ENCODE data around the gene ECI1. TPM values are rescaled to one million over a fixed set of nuclear protein-coding genes. Genes with fewer than 3 reads are reported as not detected.

ECI1 gene
- polyA plus RNA-seq (2013) = 41.1 and 43.5 TPM in 2 replicates

GRCh38 chr16:2251296-2252111 is at the start of gene ECI1:
Gene ECI1 (minus strand): TSS chr16:2251587. CDS start chr16:2251566, 21 bp downstream.
- no peak within 1 kb of the TSS for H3K23ac ChIP-seq (ENCODE audit: low read length)
- H2AFZ ChIP-seq (ENCODE audit: insufficient read depth, low read length, poor library complexity) = peak within 1 kb of the TSS; percentile 73
- H3K9me3 ChIP-seq (ENCODE audit: insufficient read depth, low read depth, low read length) = peaks cover 1% of the 10 kb centered on the region
- peak within 1 kb of the TSS; percentile 86 for H3K9ac ChIP-seq (ENCODE audit: low read length)
- peak within 1 kb of the TSS; percentile 52 for H3K4me2 ChIP-seq (ENCODE audit: low read length)
- H4K8ac ChIP-seq (ENCODE audit: low read depth, low read length) = peak within 1 kb of the TSS; percentile 75
- H3K27me3 ChIP-seq (ENCODE audit: insufficient read depth, low read length) = no peaks in the 10 kb centered on the region
- H3K36me3 ChIP-seq (ENCODE audit: control insufficient read depth in 1 of 2, insufficient read depth in 2 of 2, low read length in 2 of 2) = peaks cover 48 to 51% of the 10 kb centered on the region in 2 experiments
- H4K12ac ChIP-seq (ENCODE audit: low read depth, low read length) = peak within 1 kb of the TSS; percentile 72
- peak within 1 kb of the TSS; percentile 79 for H3K4me3 ChIP-seq (ENCODE audit: low read depth, low read length)
- peaks cover 7 to 9% of the 10 kb centered on the region in 2 experiments for H3K4me1 ChIP-seq (ENCODE audit: control insufficient read depth in 1 of 2, insufficient read depth in 2 of 2, low read length in 2 of 2)
- H3K18ac ChIP-seq (ENCODE audit: low read length) = peak within 1 kb of the TSS; percentile 62
- no CpG with 5 or more reads among the region's 88 CpGs for whole genome bisulfite sequencing (ENCODE audit: extremely low coverage, insufficient coverage, insufficient read length)
- peak within 1 kb of the TSS; percentile 84 for H4K91ac ChIP-seq (ENCODE audit: low read depth, low read length)
- H3K27ac ChIP-seq (ENCODE audit: low read depth, low read length) = peak within 1 kb of the TSS; percentile 92
- H3K79me2 ChIP-seq (ENCODE audit: control insufficient read depth, insufficient read depth, low read length, poor library complexity) = peaks cover 5% of the 10 kb centered on the region
- peak within 1 kb of the TSS; percentile 76 for H2BK5ac ChIP-seq (ENCODE audit: low read depth, low read length, poor library complexity)
- H3K14ac ChIP-seq (ENCODE audit: low read length) = peak within 1 kb of the TSS; percentile 89
- H2BK12ac ChIP-seq (ENCODE audit: low read length) = no peak within 1 kb of the TSS
- peaks cover 6% of the 10 kb centered on the region for H3K79me1 ChIP-seq (ENCODE audit: low read length)
- peak within 1 kb of the TSS; percentile 74 for H2BK120ac ChIP-seq (ENCODE audit: insufficient read depth, low read length, poor library complexity)
- peak within 1 kb of the TSS; percentile 60 for H3K4ac ChIP-seq (ENCODE audit: low read depth, low read length)
- peak within 1 kb of the TSS; percentile 16 for H2AK5ac ChIP-seq (ENCODE audit: low read length)
- DNase-seq = peak; percentile 96 to 98

- H4K8ac ChIP-seq (ENCODE audit: low read depth, low read length) = no peak overlapping the region
- DNase-seq = no peak
- H3K23ac ChIP-seq (ENCODE audit: low read length) = no peak overlapping the region
- no peak overlapping the region for H3K4me2 ChIP-seq (ENCODE audit: low read length)
- H3K14ac ChIP-seq (ENCODE audit: low read length) = no peak overlapping the region
- no peak overlapping the region for H2AFZ ChIP-seq (ENCODE audit: insufficient read depth, low read length, poor library complexity)
- no peak overlapping the region for H2AK5ac ChIP-seq (ENCODE audit: low read length)
- no peaks in the 10 kb centered on the region for H3K27me3 ChIP-seq (ENCODE audit: insufficient read depth, low read length)
- H3K4me1 ChIP-seq (ENCODE audit: control insufficient read depth in 1 of 2, insufficient read depth in 2 of 2, low read length in 2 of 2) = no peaks in the 10 kb centered on the region
- no peak overlapping the region for H3K27ac ChIP-seq (ENCODE audit: low read depth, low read length)
- H3K9ac ChIP-seq (ENCODE audit: low read length) = no peak overlapping the region
- H3K36me3 ChIP-seq (ENCODE audit: control insufficient read depth in 1 of 2, insufficient read depth in 2 of 2, low read length in 2 of 2) = no peaks in the 10 kb centered on the region
- H4K12ac ChIP-seq (ENCODE audit: low read depth, low read length) = no peak overlapping the region
- H3K79me1 ChIP-seq (ENCODE audit: low read length) = no peaks in the 10 kb centered on the region
- H3K9me3 ChIP-seq (ENCODE audit: insufficient read depth, low read depth, low read length) = peaks cover 4% of the 10 kb centered on the region
- no peak overlapping the region for H2BK12ac ChIP-seq (ENCODE audit: low read length)
- H4K91ac ChIP-seq (ENCODE audit: low read depth, low read length) = no peak overlapping the region
- no peak overlapping the region for H2BK5ac ChIP-seq (ENCODE audit: low read depth, low read length, poor library complexity)
- H3K18ac ChIP-seq (ENCODE audit: low read length) = no peak overlapping the region
- WGBS (ENCODE audit: extremely low coverage, insufficient coverage, insufficient read length) = no CpG with 5 or more reads among the region's 10 CpGs
- no peaks in the 10 kb centered on the region for H3K79me2 ChIP-seq (ENCODE audit: control insufficient read depth, insufficient read depth, low read length, poor library complexity)
- no peak overlapping the region for H3K4me3 ChIP-seq (ENCODE audit: low read depth, low read length)
- H2BK120ac ChIP-seq (ENCODE audit: insufficient read depth, low read length, poor library complexity) = no peak overlapping the region
- H3K4ac ChIP-seq (ENCODE audit: low read depth, low read length) = no peak overlapping the region
Measured at GRCh38 chr16:2299915-2300192, 48.5 kb upstream of the ECI1 start.

GRCh38 chr16:2299121-2299914 is 47.9 kb upstream of the ECI1 start:
- no peak overlapping the region for H3K4ac ChIP-seq (ENCODE audit: low read depth, low read length)
- no peak overlapping the region for H2BK12ac ChIP-seq (ENCODE audit: low read length)
- H2BK120ac ChIP-seq (ENCODE audit: insufficient read depth, low read length, poor library complexity) = no peak overlapping the region
- H2AK5ac ChIP-seq (ENCODE audit: low read length) = no peak overlapping the region
- H3K79me1 ChIP-seq (ENCODE audit: low read length) = no peaks in the 10 kb centered on the region
- no peaks in the 10 kb centered on the region for H3K79me2 ChIP-seq (ENCODE audit: control insufficient read depth, insufficient read depth, low read length, poor library complexity)
- WGBS (ENCODE audit: extremely low coverage, insufficient coverage, insufficient read length) = no CpG with 5 or more reads among the region's 31 CpGs
- no peaks in the 10 kb centered on the region for H3K36me3 ChIP-seq (ENCODE audit: control insufficient read depth in 1 of 2, insufficient read depth in 2 of 2, low read length in 2 of 2)
- no peak overlapping the region for H4K8ac ChIP-seq (ENCODE audit: low read depth, low read length)
- no peaks in the 10 kb centered on the region for H3K4me1 ChIP-seq (ENCODE audit: control insufficient read depth in 1 of 2, insufficient read depth in 2 of 2, low read length in 2 of 2)
- no peak overlapping the region for H2AFZ ChIP-seq (ENCODE audit: insufficient read depth, low read length, poor library complexity)
- no peaks in the 10 kb centered on the region for H3K27me3 ChIP-seq (ENCODE audit: insufficient read depth, low read length)
- no peak overlapping the region for H3K18ac ChIP-seq (ENCODE audit: low read length)
- H3K4me3 ChIP-seq (ENCODE audit: low read depth, low read length) = no peak overlapping the region
- no peak overlapping the region for H3K27ac ChIP-seq (ENCODE audit: low read depth, low read length)
- no peak overlapping the region for H3K23ac ChIP-seq (ENCODE audit: low read length)
- peaks cover 4% of the 10 kb centered on the region for H3K9me3 ChIP-seq (ENCODE audit: insufficient read depth, low read depth, low read length)
- no peak overlapping the region for H3K4me2 ChIP-seq (ENCODE audit: low read length)
- no peak overlapping the region for H2BK5ac ChIP-seq (ENCODE audit: low read depth, low read length, poor library complexity)
- no peak overlapping the region for H3K14ac ChIP-seq (ENCODE audit: low read length)
- no peak overlapping the region for H4K12ac ChIP-seq (ENCODE audit: low read depth, low read length)
- H4K91ac ChIP-seq (ENCODE audit: low read depth, low read length) = no peak overlapping the region
- H3K9ac ChIP-seq (ENCODE audit: low read length) = no peak overlapping the region
- no peak for DNase-seq

- Histone ChIP-seq H3K79me1 (ENCODE audit: low read length) (no peaks in the 10 kb centered on the region), H3K79me2 (ENCODE audit: control insufficient read depth, insufficient read depth, low read length, poor library complexity) (no peaks in the 10 kb centered on the region), H3K4me3 (ENCODE audit: low read depth, low read length) (no peak overlapping the region), H3K4ac (ENCODE audit: low read depth, low read length) (no peak overlapping the region), H2BK5ac (ENCODE audit: low read depth, low read length, poor library complexity) (no peak overlapping the region), H4K12ac (ENCODE audit: low read depth, low read length) (no peak overlapping the region), H3K18ac (ENCODE audit: low read length) (no peak overlapping the region), H3K14ac (ENCODE audit: low read length) (no peak overlapping the region), H2BK12ac (ENCODE audit: low read length) (no peak overlapping the region), H2BK120ac (ENCODE audit: insufficient read depth, low read length, poor library complexity) (no peak overlapping the region), H3K36me3 (ENCODE audit: control insufficient read depth in 1 of 2, insufficient read depth in 2 of 2, low read length in 2 of 2) (no peaks in the 10 kb centered on the region), H3K9ac (ENCODE audit: low read length) (no peak overlapping the region), H3K23ac (ENCODE audit: low read length) (no peak overlapping the region), H2AFZ (ENCODE audit: insufficient read depth, low read length, poor library complexity) (no peak overlapping the region), H3K4me2 (ENCODE audit: low read length) (no peak overlapping the region), H3K27ac (ENCODE audit: low read depth, low read length) (no peak overlapping the region), H2AK5ac (ENCODE audit: low read length) (no peak overlapping the region), H3K27me3 (ENCODE audit: insufficient read depth, low read length) (no peaks in the 10 kb centered on the region), H4K8ac (ENCODE audit: low read depth, low read length) (no peak overlapping the region), H3K9me3 (ENCODE audit: insufficient read depth, low read depth, low read length) (peaks cover 4% of the 10 kb centered on the region), H4K91ac (ENCODE audit: low read depth, low read length) (no peak overlapping the region), H3K4me1 (ENCODE audit: control insufficient read depth in 1 of 2, insufficient read depth in 2 of 2, low read length in 2 of 2) (no peaks in the 10 kb centered on the region)
- no CpG with 5 or more reads among the region's 9 CpGs for WGBS (ENCODE audit: extremely low coverage, insufficient coverage, insufficient read length)
- DNase-seq = no peak
Measured at GRCh38 chr16:2298621-2299020, 47.2 kb upstream of the ECI1 start.
